ENCODE results near the gene TBR1.

TBR1 gene

GRCh38 chr2:161414042-161415033 lies 1.8 kb upstream of the TBR1 start:
- H3K27ac ChIP-seq = peak overlapping the region; percentile 13
- TF ChIP-seq ZFX (IDR thresholded peaks at IDR 0.05) = no peak
- TF ChIP-seq, protein P1, sequence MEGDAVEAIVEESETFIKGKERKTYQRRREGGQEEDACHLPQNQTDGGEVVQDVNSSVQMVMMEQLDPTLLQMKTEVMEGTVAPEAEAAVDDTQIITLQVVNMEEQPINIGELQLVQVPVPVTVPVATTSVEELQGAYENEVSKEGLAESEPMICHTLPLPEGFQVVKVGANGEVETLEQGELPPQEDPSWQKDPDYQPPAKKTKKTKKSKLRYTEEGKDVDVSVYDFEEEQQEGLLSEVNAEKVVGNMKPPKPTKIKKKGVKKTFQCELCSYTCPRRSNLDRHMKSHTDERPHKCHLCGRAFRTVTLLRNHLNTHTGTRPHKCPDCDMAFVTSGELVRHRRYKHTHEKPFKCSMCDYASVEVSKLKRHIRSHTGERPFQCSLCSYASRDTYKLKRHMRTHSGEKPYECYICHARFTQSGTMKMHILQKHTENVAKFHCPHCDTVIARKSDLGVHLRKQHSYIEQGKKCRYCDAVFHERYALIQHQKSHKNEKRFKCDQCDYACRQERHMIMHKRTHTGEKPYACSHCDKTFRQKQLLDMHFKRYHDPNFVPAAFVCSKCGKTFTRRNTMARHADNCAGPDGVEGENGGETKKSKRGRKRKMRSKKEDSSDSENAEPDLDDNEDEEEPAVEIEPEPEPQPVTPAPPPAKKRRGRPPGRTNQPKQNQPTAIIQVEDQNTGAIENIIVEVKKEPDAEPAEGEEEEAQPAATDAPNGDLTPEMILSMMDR (conservative IDR thresholded peaks at IDR 0.05) = no peak

DNA sequence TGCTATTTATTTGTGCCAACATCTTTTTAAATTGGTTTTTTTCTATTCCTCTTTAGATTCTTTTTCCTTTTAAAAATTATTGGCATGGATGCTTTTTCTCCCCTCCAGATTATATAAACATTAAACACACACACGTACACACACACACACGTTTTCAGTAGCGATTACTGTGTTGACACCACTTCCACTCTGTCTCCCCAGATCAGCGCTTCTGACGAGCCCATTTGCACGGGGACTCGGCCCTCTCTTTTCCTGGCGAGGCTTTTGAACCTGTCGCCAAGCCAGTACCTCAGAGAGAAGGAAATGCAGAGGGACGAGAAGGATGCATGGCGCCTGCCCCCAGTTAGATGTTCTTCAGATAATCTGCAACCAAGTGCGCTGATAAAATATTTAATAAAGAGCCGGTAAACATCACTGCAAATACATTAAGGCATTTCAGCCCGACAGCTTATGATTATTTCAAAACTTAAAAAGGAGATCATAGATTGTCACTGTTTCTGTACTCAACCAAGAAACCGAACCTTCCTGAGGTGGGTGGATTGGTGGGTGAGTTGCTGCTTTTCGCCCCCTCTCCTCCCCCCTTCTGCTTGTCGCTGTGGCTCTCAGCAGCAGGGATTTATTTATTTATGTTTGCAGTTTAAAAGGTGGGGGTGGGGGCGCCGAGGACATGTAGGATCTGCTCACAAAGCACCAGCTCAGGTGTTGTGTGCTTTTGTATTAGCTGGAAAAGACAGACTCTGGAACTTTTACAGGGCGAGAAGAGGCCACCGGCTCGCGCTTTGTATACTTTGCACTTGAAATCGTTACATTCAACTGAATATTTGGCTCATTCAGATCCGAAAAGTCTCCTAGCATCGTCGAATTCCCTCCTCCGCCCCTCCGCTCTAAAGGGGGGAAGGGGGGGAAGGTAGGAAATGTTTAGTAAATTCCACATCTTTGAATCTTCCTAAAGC lies 787 bp upstream of the TBR1 start:
- no peak for TF ChIP-seq ZFX (IDR thresholded peaks at IDR 0.05)
- H3K27ac ChIP-seq = peak overlapping the region; percentile 13

- H3K27ac ChIP-seq = no peak overlapping the region
- TF ChIP-seq, protein P1 (conservative IDR thresholded peaks at IDR 0.05) = no peak
- TF ChIP-seq ZFX (IDR thresholded peaks at IDR 0.05) = no peak
Measured at GRCh38 chr2:161416708-161417437, 776 bp downstream of the TBR1 start.

DNA sequence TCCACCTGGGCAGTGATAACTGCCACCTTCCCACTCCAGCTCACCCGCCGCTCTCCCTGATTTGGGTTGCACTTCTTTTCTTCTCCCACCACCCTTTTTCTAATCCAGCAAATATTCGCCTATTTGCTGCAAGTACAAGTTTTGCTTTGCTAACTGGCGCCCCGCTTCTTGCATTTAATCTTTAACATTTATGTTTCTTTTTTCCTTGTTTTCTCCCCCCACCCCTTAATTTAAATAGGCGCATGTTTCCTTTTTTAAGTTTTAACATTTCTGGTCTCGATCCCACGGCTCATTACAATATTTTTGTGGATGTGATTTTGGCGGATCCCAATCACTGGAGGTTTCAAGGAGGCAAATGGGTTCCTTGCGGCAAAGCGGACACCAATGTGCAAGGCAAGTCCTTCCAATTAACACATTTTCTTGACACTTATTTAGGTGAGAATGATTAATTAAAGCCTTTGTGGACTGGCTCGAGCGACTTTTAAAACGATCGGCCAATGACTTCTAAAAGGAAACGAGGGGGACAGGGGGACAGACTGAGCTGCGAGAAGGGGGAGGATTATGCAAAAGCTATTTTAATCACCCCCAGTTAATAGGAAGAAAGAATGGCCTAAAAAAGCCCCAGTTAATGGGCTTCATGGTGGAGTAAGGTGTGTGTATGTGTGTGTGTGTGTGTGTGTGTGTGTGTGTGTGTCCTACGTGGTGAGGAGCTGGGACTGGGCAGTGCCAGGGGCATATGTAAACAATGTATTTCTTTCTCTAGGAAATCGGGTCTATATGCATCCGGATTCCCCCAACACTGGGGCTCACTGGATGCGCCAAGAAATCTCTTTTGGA lies 1.6 kb downstream of the TBR1 start:
- TF ChIP-seq ZFX (IDR thresholded peaks at IDR 0.05) = no peak
- TF ChIP-seq, protein P1 (conservative IDR thresholded peaks at IDR 0.05) = no peak
- H3K27ac ChIP-seq = no peak overlapping the region

DNA sequence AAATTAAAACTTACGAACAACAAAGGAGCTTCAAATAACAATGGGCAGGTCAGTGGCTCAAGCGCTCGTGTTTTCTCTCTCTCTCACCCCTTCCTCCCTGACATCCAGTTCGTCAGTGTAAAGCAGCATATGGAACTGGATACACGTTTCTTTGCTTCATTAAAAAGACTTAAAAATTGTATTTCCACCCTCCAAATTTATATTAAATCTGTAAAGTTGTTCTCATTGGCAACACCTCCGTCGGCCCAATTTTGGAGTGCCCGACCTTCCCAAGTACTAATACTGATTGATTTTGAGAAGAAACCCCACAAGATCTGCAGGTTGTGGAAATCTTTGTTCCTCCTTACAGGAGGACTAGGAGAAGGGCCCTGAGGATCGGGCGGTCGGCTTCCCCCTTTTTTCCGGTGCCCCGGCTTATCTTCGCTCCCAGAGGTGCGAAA lies 2.2 kb downstream of the TBR1 start:
- no peak overlapping the region for H3K27ac ChIP-seq
- TF ChIP-seq ZFX (IDR thresholded peaks at IDR 0.05) = no peak
- TF ChIP-seq, protein P1 (conservative IDR thresholded peaks at IDR 0.05) = no peak

DNA sequence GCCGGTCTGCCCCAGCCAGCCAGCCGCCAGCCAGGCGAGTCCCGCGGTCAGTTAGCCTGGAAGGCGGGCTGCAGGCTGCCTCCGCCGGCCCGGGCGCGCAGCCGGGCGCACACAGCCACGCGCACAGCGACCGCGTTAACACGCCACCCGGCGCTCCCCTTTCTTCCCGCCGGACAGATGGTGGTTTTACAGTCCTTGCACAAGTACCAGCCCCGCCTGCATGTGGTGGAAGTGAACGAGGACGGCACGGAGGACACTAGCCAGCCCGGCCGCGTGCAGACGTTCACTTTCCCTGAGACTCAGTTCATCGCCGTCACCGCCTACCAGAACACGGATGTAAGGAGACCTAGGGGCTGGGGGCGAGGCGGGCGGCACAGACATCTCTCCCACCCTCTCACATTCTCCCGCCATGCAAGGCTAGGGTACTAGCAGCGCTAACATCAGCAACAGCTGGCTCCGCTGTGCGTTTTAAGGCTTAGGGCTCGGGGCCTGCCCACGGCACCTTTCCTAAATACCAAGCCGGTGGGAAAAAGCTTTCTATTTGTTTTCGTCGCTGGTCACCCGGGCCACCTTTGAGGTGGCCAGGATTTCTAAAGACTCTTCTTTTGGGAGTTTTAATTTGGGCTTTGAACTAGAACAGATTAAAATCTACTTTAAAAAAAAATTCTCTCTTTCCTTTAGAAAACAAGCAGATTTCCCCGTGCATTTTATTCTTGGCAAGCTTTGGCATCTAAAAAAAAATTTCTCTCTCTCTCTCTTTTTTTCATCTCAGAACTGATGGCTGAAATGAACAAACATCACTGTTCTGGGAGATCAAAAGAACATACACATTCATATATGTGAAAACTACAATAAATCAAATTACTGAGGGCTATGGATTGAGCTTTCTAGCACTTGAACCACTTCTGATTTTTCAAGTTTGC lies 2.9 kb downstream of the TBR1 start:
- TF ChIP-seq, protein P1 (conservative IDR thresholded peaks at IDR 0.05) = no peak
- TF ChIP-seq ZFX (IDR thresholded peaks at IDR 0.05) = no peak
- H3K27ac ChIP-seq = no peak overlapping the region
